H1 (cell line): Measurements from ENCODE around the gene CUEDC1. TPM values are rescaled to one million over a fixed set of nuclear protein-coding genes. Genes with fewer than 3 reads are reported as not detected.

Source experiments
- CTCF ChIA-PET: fragments of 300-600 bp; sonication (Branson Sonifier 250); formaldehyde crosslinking; loops from one replicate; lab custom pipeline; 2021; ENCODE audit not compliant: partially characterized antibody; lab: Charles Lee
- POLR2A ChIA-PET: fragments of 300-600 bp; sonication (Branson Sonifier 250); formaldehyde crosslinking; loops from one replicate; lab custom pipeline; 2021; ENCODE audit warnings: inconsistent platforms; ENCODE audit not compliant: partially characterized antibody; lab: Charles Lee
- DNase-seq, 2 experiments: peaks; one replicate each; pipeline versions ENCODE4 v3.0.0 to v3.0.0-alpha.2; 2010 to 2022; ENCODE audit warnings: low spot score in 2 of 2, low read depth in 1 of 2, mixed read lengths in 1 of 2
- FAIRE-seq: peaks from 2 replicates; lab custom pipeline; 2011; peaks lifted over from hg19 to GRCh38; lab: Jason Lieb, UNC
- H2AFZ ChIP-seq: 2 replicates; pipeline ENCODE4 v1.8.1; 2012; ENCODE audit warnings: low read length, inconsistent platforms
- H2AK5ac ChIP-seq: 2 replicates; pipeline ENCODE4 v1.6.1; 2013; ENCODE audit warnings: low read depth, low read length
- H2BK120ac ChIP-seq: replicated peaks from 2 replicates; pipeline ENCODE3; 2013; ENCODE audit warnings: low read depth, low read length, inconsistent platforms
- H2BK12ac ChIP-seq: 2 replicates; pipeline ENCODE4 v1.6.1; 2013; ENCODE audit warnings: low read depth, low read length
- H2BK15ac ChIP-seq: 2 replicates; pipeline ENCODE4 v1.6.1; 2013; ENCODE audit warnings: low read length
- H2BK20ac ChIP-seq: 2 replicates; pipeline ENCODE4 v1.6.1; 2013; ENCODE audit warnings: low read length
- H2BK5ac ChIP-seq: 2 replicates; pipeline ENCODE4 v1.6.1; 2013; ENCODE audit warnings: low read depth, low read length
- H3K14ac ChIP-seq: 2 replicates; pipeline ENCODE4 v1.6.1; 2013; ENCODE audit warnings: inconsistent platforms; ENCODE audit not compliant: insufficient read length
- H3K18ac ChIP-seq: 2 replicates; pipeline ENCODE4 v1.6.1; 2013; ENCODE audit warnings: low read length; ENCODE audit errors: extremely low read depth
- H3K23ac ChIP-seq: 2 replicates; pipeline ENCODE4 v1.6.1; 2013; ENCODE audit warnings: inconsistent platforms; ENCODE audit not compliant: insufficient read length
- H3K23me2 ChIP-seq: 2 replicates; pipeline ENCODE4 v1.6.1; 2013; ENCODE audit warnings: low read depth, low read length
- H3K27ac ChIP-seq: 2 replicates; pipeline ENCODE4 v1.6.1; 2011; ENCODE audit warnings: low read depth, low read length, inconsistent platforms
- H3K27me3 ChIP-seq, 4 experiments: replicated peaks in 1 of 4; 1 replicate in 1 of 4; 2 replicates in 3 of 4; pipeline versions ENCODE4 v1.6.1 to v1.8.1; 2011 to 2013; ENCODE audit warnings: low read length in 3 of 4, mild to moderate bottlenecking in 3 of 4, inconsistent platforms in 2 of 4, mixed read lengths in 2 of 4, moderate library complexity in 1 of 4; ENCODE audit not compliant: control insufficient read depth in 3 of 4, insufficient read depth in 3 of 4; ENCODE audit errors: extremely low read depth in 1 of 4
- H3K36me3 ChIP-seq, 4 experiments: 2 replicates each; pipeline versions ENCODE4 v1.6.1 to v1.8.1; 2011 to 2013; ENCODE audit warnings: mild to moderate bottlenecking in 4 of 4, low read length in 3 of 4, moderate library complexity in 2 of 4, control low read depth in 1 of 4, inconsistent platforms in 1 of 4; ENCODE audit not compliant: insufficient read depth in 4 of 4, control insufficient read depth in 2 of 4
- H3K4ac ChIP-seq: replicated peaks from 2 replicates; pipeline ENCODE3; 2013; ENCODE audit warnings: low read length, low read depth, mixed read lengths, inconsistent platforms; ENCODE audit not compliant: insufficient read length
- H3K4me1 ChIP-seq, 4 experiments: replicated peaks in 1 of 4; 1 replicate in 1 of 4; 2 replicates in 3 of 4; pipeline versions ENCODE4 v1.6.1 to v1.8.1; 2011 to 2013; ENCODE audit warnings: low read length in 3 of 4, inconsistent platforms in 2 of 4, mixed read lengths in 1 of 4; ENCODE audit not compliant: insufficient read depth in 4 of 4, control insufficient read depth in 3 of 4
- H3K4me2 ChIP-seq, 2 experiments: 2 replicates each; pipeline versions ENCODE4 v1.6.1 to v1.8.1; 2011 to 2013; ENCODE audit warnings: low read depth in 2 of 2, low read length in 2 of 2, control low read depth in 1 of 2, inconsistent platforms in 1 of 2, mild to moderate bottlenecking in 1 of 2; ENCODE audit not compliant: insufficient read depth in 1 of 2
- H3K4me3 ChIP-seq, 4 experiments: fragments of 200-600, 300-600 bp in 1 of 4; sonication (generic), shearing (Covaris generic), sonication (Bioruptor Twin) in 1 of 4; 2 replicates each; pipeline versions ENCODE4 v1.5.1 to v1.8.1; 2011 to 2016; ENCODE audit warnings: low read length in 4 of 4, low read depth in 3 of 4, control low read depth in 2 of 4, inconsistent platforms in 2 of 4, mild to moderate bottlenecking in 2 of 4, mixed read lengths in 1 of 4, moderate library complexity in 1 of 4; ENCODE audit not compliant: insufficient read depth in 2 of 4; ENCODE audit errors: extremely low read depth in 1 of 4
- H3K56ac ChIP-seq: replicated peaks from 2 replicates; pipeline ENCODE3; 2013; ENCODE audit warnings: low read depth, mild to moderate bottlenecking, mixed read lengths, low read length, inconsistent platforms; ENCODE audit not compliant: insufficient read length
- H3K79me1 ChIP-seq: 2 replicates; pipeline ENCODE4 v1.6.1; 2013; ENCODE audit warnings: low read depth, low read length, control low read depth
- H3K79me2 ChIP-seq, 2 experiments: 2 replicates each; pipeline versions ENCODE4 v1.6.1 to v1.8.1; 2012 to 2013; ENCODE audit warnings: low read length in 2 of 2, mild to moderate bottlenecking in 2 of 2, inconsistent platforms in 1 of 2; ENCODE audit not compliant: insufficient read depth in 2 of 2, control insufficient read depth in 1 of 2
- H3K9ac ChIP-seq, 4 experiments: replicated peaks in 1 of 4; 1 replicate in 1 of 4; 2 replicates in 3 of 4; pipeline versions ENCODE4 v1.6.1 to v1.8.1; 2011 to 2013; ENCODE audit warnings: low read depth in 3 of 4, low read length in 3 of 4, control low read depth in 2 of 4, mild to moderate bottlenecking in 2 of 4, moderate library complexity in 2 of 4, inconsistent platforms in 1 of 4; ENCODE audit errors: extremely low read depth in 1 of 4
- H3K9me3 ChIP-seq, 2 experiments: 2 replicates each; pipeline versions ENCODE4 v1.6.1 to v1.8.1; 2012 to 2013; ENCODE audit warnings: mild to moderate bottlenecking in 2 of 2, moderate library complexity in 2 of 2, control low read depth in 1 of 2, inconsistent platforms in 1 of 2, low read depth in 1 of 2, low read length in 1 of 2, mixed read lengths in 1 of 2; ENCODE audit not compliant: insufficient read depth in 2 of 2
- H4K20me1 ChIP-seq, 2 experiments: replicated peaks in 1 of 2; 2 replicates each; pipeline versions ENCODE3 to v1.8.1; 2011 to 2013; ENCODE audit warnings: inconsistent platforms in 2 of 2, low read length in 2 of 2, mild to moderate bottlenecking in 1 of 2; ENCODE audit not compliant: insufficient read depth in 2 of 2, control insufficient read depth in 1 of 2
- H4K5ac ChIP-seq: 2 replicates; pipeline ENCODE4 v1.6.1; 2013; ENCODE audit warnings: low read length, low read depth, mixed read lengths, inconsistent platforms; ENCODE audit not compliant: insufficient read length
- H4K8ac ChIP-seq: 2 replicates; pipeline ENCODE4 v1.8.0; 2013; ENCODE audit warnings: mild to moderate bottlenecking, moderate library complexity, low read length, inconsistent platforms; ENCODE audit not compliant: insufficient read depth; ENCODE audit errors: extremely low read depth
- H4K91ac ChIP-seq: replicated peaks from 2 replicates; pipeline ENCODE3; 2013; ENCODE audit warnings: low read length, mixed read lengths, inconsistent platforms; ENCODE audit not compliant: insufficient read length
- CTCF ChIP-seq, 3 experiments: IDR thresholded peaks; 1 replicate in 2 of 3; 2 replicates in 1 of 3; pipeline versions ENCODE4 v1.5.1 to v1.6.1; 2011; ENCODE audit warnings: low read length in 3 of 3, mild to moderate bottlenecking in 3 of 3, inconsistent platforms in 2 of 3, low read depth in 1 of 3, moderate library complexity in 1 of 3; ENCODE audit not compliant: insufficient read depth in 1 of 3; ENCODE audit errors: control extremely low read depth in 1 of 3
- HDAC6 ChIP-seq: IDR thresholded peaks from one replicate; pipeline ENCODE4 v1.7.1; 2012; ENCODE audit warnings: low read depth, mild to moderate bottlenecking, inconsistent platforms, low read length, moderate library complexity
- RFX5 ChIP-seq: IDR thresholded peaks from 2 replicates; pipeline ENCODE4 v1.6.1; 2011; ENCODE audit warnings: low read depth, low read length, improper control_type of control experiment, borderline replicate concordance
- RNF2 ChIP-seq: fragments of 200-900, 300-1000 bp; sonication (generic); IDR thresholded peaks from 2 replicates; pipeline ENCODE4 v1.7.1; 2016; ENCODE audit warnings: borderline replicate concordance, low read depth, mild to moderate bottlenecking, antibody characterized with exemption, low read length; ENCODE audit not compliant: poor library complexity, severe bottlenecking; ENCODE audit errors: missing control alignments
- SIX5 ChIP-seq: IDR thresholded peaks from 2 replicates; pipeline ENCODE4 v1.6.1; 2011; ENCODE audit warnings: mild to moderate bottlenecking, low read depth, low read length
- TAF1 ChIP-seq: IDR thresholded peaks from 2 replicates; pipeline ENCODE4 v1.6.1; 2011; ENCODE audit warnings: mild to moderate bottlenecking, low read depth, low read length
- WGBS, 2 experiments: shearing (Covaris generic) in 1 of 2; methylation state at CpG; one replicate each; pipeline versions ENCODE4 v1.1.6 to v1.1.7; 2013 to 2015; ENCODE audit warnings: low lambda C conversion rate in 2 of 2, mixed read lengths in 2 of 2, inconsistent platforms in 1 of 2, low coverage in 1 of 2, missing lambda C conversion rate in 1 of 2; ENCODE audit not compliant: insufficient replicate concordance in 2 of 2, insufficient coverage in 1 of 2, insufficient read length in 1 of 2; ENCODE audit errors: extremely low coverage in 1 of 2, missing lambda C conversion rate in 1 of 2; 5-methylcytosine and 5-hydroxymethylcytosine counted together
- polyA plus RNA-seq, 7 experiments: library from polyadenylated mRNA; depleted of rRNA in 3 of 7; stranded (reverse) in 5 of 7; unstranded in 2 of 7; fragments of >200 nt in 5 of 7; fragments of 200-250 nt in 2 of 7; gene quantifications; 1 replicate in 5 of 7; 2 replicates in 1 of 7; 4 replicates in 1 of 7; pipeline versions ENCODE4 v1.2.1 to v1.2.3, GENCODE V29; 2011 to 2013; ENCODE audit warnings: missing spikeins in 2 of 7, mixed read lengths in 2 of 7
- total RNA-seq: library from RNA; stranded (reverse); fragmentation: NEBNext Ultra II Directional; extraction: Animal tissue kit (Norgen Biotek cat#: 25700); gene quantifications from 2 replicates; pipeline ENCODE4 v1.2.1, GENCODE V29; 2021

Gene CUEDC1
- total and polyA plus RNA-seq, 2 of the 8 experiments (the other 6 are each of a cell fraction or from before 2014, with no cell fraction given): 4.0 to 10.7 TPM

- Histone ChIP-seq H2BK12ac (no peak overlapping the region), H4K5ac (no peak overlapping the region), H3K23ac (no peak overlapping the region), H2AK5ac (no peak overlapping the region), H3K9me3 (no peaks in the 10 kb centered on the region), H3K4me1 (peaks cover 0 to 7% (median 3%) of the 10 kb centered on the region in 4 experiments; a peak in 3 of 7 replicates), H3K79me2 (peaks cover 0 to 13% of the 10 kb centered on the region in 2 experiments; a peak in 2 of 4 replicates), H3K14ac (no peak overlapping the region), H2BK20ac (no peak overlapping the region), H2BK15ac (no peak overlapping the region), H2BK5ac (no peak overlapping the region), H2AFZ (no peak overlapping the region), H4K8ac (no peak overlapping the region), H4K20me1 (no peaks in the 10 kb centered on the region), H3K79me1 (peaks cover 3% of the 10 kb centered on the region), H3K4ac (no peak overlapping the region), H4K91ac (no peak overlapping the region), H2BK120ac (no peak overlapping the region), H3K4me2 (no peak overlapping the region; a peak in 1 of 4 replicates), H3K56ac (no peak overlapping the region), H3K18ac (no peak overlapping the region), H3K4me3 (no peak overlapping the region), H3K27me3 (no peaks in the 10 kb centered on the region), H3K27ac (no peak overlapping the region), H3K23me2 (peaks cover 9% of the 10 kb centered on the region), H3K9ac (no peak overlapping the region), H3K36me3 (peaks cover 0 to 5% (median 0%) of the 10 kb centered on the region in 4 experiments; a peak in 2 of 8 replicates)
- ChIA-PET CTCF (interaction anchor here (0.6 to 19.8 kb wide), 17 partner anchors 8 to 1363 kb away, joined by 3 to 384 read pairs (median 9); partner anchors contain the start of gene CUEDC1), POLR2A (interaction anchor here (32.5 kb wide), 1 partner anchor 146 kb away, joined by 672 read pairs; the partner anchor contains the start of genes SRSF1 and VEZF1)
- FAIRE-seq: no peak
- 81% methylated on average over 9 of the region's 9 CpGs; no CpG with 5 or more reads in 1 of the 2 experiments for WGBS, 2 experiments
- peak in 1 of 2 experiments; percentile 41 for DNase-seq
- TF ChIP-seq RFX5 (no peak), CTCF (IDR thresholded peaks at IDR 0.05; ENCODE audit: control extremely low read depth in 1 of 3, insufficient read depth in 1 of 3, low read depth in 1 of 3, low read length in 3 of 3) (no peak), HDAC6 (no peak), RNF2 (no peak), SIX5 (no peak), TAF1 (no peak)
Measured at GRCh38 chr17:57852092-57852954, 102.9 kb downstream of the CUEDC1 start.
